Measurements from ENCODE around the gene THEM4. TPM values are rescaled to one million over a fixed set of nuclear protein-coding genes. Genes with fewer than 3 reads are reported as not detected.
"Not testable (repeated sequence)": the region's sequence is repeated elsewhere in the genome, so short reads cannot be mapped to it uniquely, and the experiment has no call there.

The THEM4 gene
- total and polyA plus RNA-seq, 2 of the 8 experiments (the other 6 are each of a cell fraction or from before 2014, with no cell fraction given), result 9.9 to 11.2 TPM

DNA sequence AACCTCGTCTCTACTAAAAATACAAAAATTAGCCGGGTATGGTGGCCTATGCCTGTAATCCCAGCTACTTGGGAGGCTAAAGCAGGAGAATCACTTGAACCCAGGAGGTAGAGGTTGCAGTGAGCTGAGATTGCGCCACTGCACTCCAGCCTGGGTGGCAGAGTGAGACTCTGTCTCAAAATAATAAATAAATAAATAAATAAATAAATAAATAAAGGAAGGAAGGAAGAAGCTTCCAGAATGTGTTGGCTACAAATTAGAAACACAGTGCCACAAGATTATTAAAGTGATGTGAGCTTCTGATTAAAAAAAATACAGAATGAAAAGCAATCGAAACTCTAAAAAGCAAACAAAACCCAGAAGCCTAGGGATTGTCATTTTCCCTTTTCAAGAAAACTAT, 25.4 kb downstream of the THEM4 start:
- not testable (repeated sequence) for H4K8ac ChIP-seq (ENCODE audit: extremely low read depth, insufficient read depth, low read length)

GRCh38 chr1:151882918-151883317, 26.4 kb downstream of the THEM4 start:
- H3K27me3 ChIP-seq (replicated peaks in 1 of 4; ENCODE audit: control insufficient read depth in 3 of 4, extremely low read depth in 1 of 4, insufficient read depth in 3 of 4, low read length in 3 of 4); H3K36me3 ChIP-seq (ENCODE audit: control insufficient read depth in 2 of 4, insufficient read depth in 4 of 4, low read length in 3 of 4); H3K18ac ChIP-seq (ENCODE audit: extremely low read depth, low read length); H3K79me2 ChIP-seq (ENCODE audit: control insufficient read depth in 1 of 2, insufficient read depth in 2 of 2, low read length in 2 of 2); H3K14ac ChIP-seq (ENCODE audit: insufficient read length); H2AFZ ChIP-seq (ENCODE audit: low read length); H2BK120ac ChIP-seq (replicated peaks; ENCODE audit: low read depth, low read length); H3K27ac ChIP-seq (ENCODE audit: low read depth, low read length); H3K4me2 ChIP-seq (ENCODE audit: insufficient read depth in 1 of 2, low read depth in 2 of 2, low read length in 2 of 2); H2BK12ac ChIP-seq (ENCODE audit: low read depth, low read length); H4K91ac ChIP-seq (replicated peaks; ENCODE audit: insufficient read length, low read length); H2BK15ac ChIP-seq (ENCODE audit: low read length); H3K4ac ChIP-seq (replicated peaks; ENCODE audit: insufficient read length, low read depth, low read length); H3K79me1 ChIP-seq (ENCODE audit: low read depth, low read length); H3K4me3 ChIP-seq (ENCODE audit: extremely low read depth in 1 of 4, insufficient read depth in 2 of 4, low read depth in 3 of 4, low read length in 4 of 4); H2AK5ac ChIP-seq (ENCODE audit: low read depth, low read length); H3K23me2 ChIP-seq (ENCODE audit: low read depth, low read length); H4K5ac ChIP-seq (ENCODE audit: insufficient read length, low read depth, low read length); H3K4me1 ChIP-seq (replicated peaks in 1 of 4; ENCODE audit: control insufficient read depth in 3 of 4, insufficient read depth in 4 of 4, low read length in 3 of 4); H4K20me1 ChIP-seq (replicated peaks in 1 of 2; ENCODE audit: control insufficient read depth in 1 of 2, insufficient read depth in 2 of 2, low read length in 2 of 2); FAIRE-seq; H2BK5ac ChIP-seq (ENCODE audit: low read depth, low read length); DNase-seq (ENCODE audit: low read depth in 1 of 2, low spot score in 2 of 2); H3K9me3 ChIP-seq (ENCODE audit: insufficient read depth in 2 of 2, low read depth in 1 of 2, low read length in 1 of 2); H3K9ac ChIP-seq (replicated peaks in 1 of 4; ENCODE audit: extremely low read depth in 1 of 4, low read depth in 3 of 4, low read length in 3 of 4); H3K56ac ChIP-seq (replicated peaks; ENCODE audit: insufficient read length, low read depth, low read length); H4K8ac ChIP-seq (ENCODE audit: extremely low read depth, insufficient read depth, low read length); H2BK20ac ChIP-seq (ENCODE audit: low read length); H3K23ac ChIP-seq (ENCODE audit: insufficient read length): not testable (repeated sequence)
- 84% methylated on average over 5 of the region's 5 CpGs; no CpG with 5 or more reads in 1 of the 2 experiments for WGBS, 2 experiments (ENCODE audit: extremely low coverage in 1 of 2, insufficient coverage in 1 of 2, insufficient read length in 1 of 2, insufficient replicate concordance in 2 of 2, low coverage in 1 of 2, low lambda C conversion rate in 2 of 2, missing lambda C conversion rate in 1 of 2)
- ChIA-PET CTCF (ENCODE audit: partially characterized antibody) (interaction anchor here (0.6 to 3.4 kb wide), 7 partner anchors 10 to 115 kb away, joined by 3 to 12 read pairs (median 3); partner anchors contain the start of gene THEM4), POLR2A (ENCODE audit: partially characterized antibody) (interaction anchor here (1.1 kb wide), 1 partner anchor 25 kb away, joined by 3 read pairs; no protein-coding TSS in a partner anchor)

More for the DNA sequence above, 25.4 kb downstream of the THEM4 start:
- not testable (repeated sequence) for H3K4me2 ChIP-seq (ENCODE audit: insufficient read depth in 1 of 2, low read depth in 2 of 2, low read length in 2 of 2); H3K27me3 ChIP-seq (replicated peaks in 1 of 4; ENCODE audit: control insufficient read depth in 3 of 4, extremely low read depth in 1 of 4, insufficient read depth in 3 of 4, low read length in 3 of 4); H4K5ac ChIP-seq (ENCODE audit: insufficient read length, low read depth, low read length); H4K20me1 ChIP-seq (replicated peaks in 1 of 2; ENCODE audit: control insufficient read depth in 1 of 2, insufficient read depth in 2 of 2, low read length in 2 of 2); H3K27ac ChIP-seq (ENCODE audit: low read depth, low read length); H2BK120ac ChIP-seq (replicated peaks; ENCODE audit: low read depth, low read length); H4K91ac ChIP-seq (replicated peaks; ENCODE audit: insufficient read length, low read length); DNase-seq (ENCODE audit: low read depth in 1 of 2, low spot score in 2 of 2); H3K4me1 ChIP-seq (replicated peaks in 1 of 4; ENCODE audit: control insufficient read depth in 3 of 4, insufficient read depth in 4 of 4, low read length in 3 of 4); H3K14ac ChIP-seq (ENCODE audit: insufficient read length); H3K18ac ChIP-seq (ENCODE audit: extremely low read depth, low read length); H3K79me1 ChIP-seq (ENCODE audit: low read depth, low read length); H2BK15ac ChIP-seq (ENCODE audit: low read length); H3K9me3 ChIP-seq (ENCODE audit: insufficient read depth in 2 of 2, low read depth in 1 of 2, low read length in 1 of 2); FAIRE-seq; H3K4me3 ChIP-seq (ENCODE audit: extremely low read depth in 1 of 4, insufficient read depth in 2 of 4, low read depth in 3 of 4, low read length in 4 of 4); H2BK12ac ChIP-seq (ENCODE audit: low read depth, low read length); H2AK5ac ChIP-seq (ENCODE audit: low read depth, low read length); H3K9ac ChIP-seq (replicated peaks in 1 of 4; ENCODE audit: extremely low read depth in 1 of 4, low read depth in 3 of 4, low read length in 3 of 4); H3K4ac ChIP-seq (replicated peaks; ENCODE audit: insufficient read length, low read depth, low read length); H3K56ac ChIP-seq (replicated peaks; ENCODE audit: insufficient read length, low read depth, low read length); H3K79me2 ChIP-seq (ENCODE audit: control insufficient read depth in 1 of 2, insufficient read depth in 2 of 2, low read length in 2 of 2); H3K23me2 ChIP-seq (ENCODE audit: low read depth, low read length); H2BK20ac ChIP-seq (ENCODE audit: low read length); H2BK5ac ChIP-seq (ENCODE audit: low read depth, low read length); H2AFZ ChIP-seq (ENCODE audit: low read length); H3K23ac ChIP-seq (ENCODE audit: insufficient read length)
- peaks cover 0 to 10% (median 0%) of the 10 kb centered on the region in 4 experiments; a peak in 1 of 8 replicates for H3K36me3 ChIP-seq (ENCODE audit: control insufficient read depth in 2 of 4, insufficient read depth in 4 of 4, low read length in 3 of 4)
- WGBS, 2 experiments (ENCODE audit: extremely low coverage in 1 of 2, insufficient coverage in 1 of 2, insufficient read length in 1 of 2, insufficient replicate concordance in 2 of 2, low coverage in 1 of 2, low lambda C conversion rate in 2 of 2, missing lambda C conversion rate in 1 of 2), result 95% methylated on average over 4 of the region's 4 CpGs; no CpG with 5 or more reads in 1 of the 2 experiments
- ChIA-PET POLR2A (ENCODE audit: partially characterized antibody) (interaction anchor here (0.6 to 0.8 kb wide), 3 partner anchors 13 to 249 kb away, joined by 3 read pairs; partner anchors contain the start of gene THEM4), CTCF (ENCODE audit: partially characterized antibody) (interaction anchor here (0.8 to 3.4 kb wide), 5 partner anchors 25 to 118 kb away, joined by 3 to 11 read pairs (median 4); partner anchors contain the start of gene THEM4)
